PC-9 (cell line): ENCODE measurements around the gene WDR7.

ENCODE experiments used
- CTCF ChIP-seq: fragments of 200-600 bp; sonication (generic); conservative IDR thresholded peaks from 2 replicates; pipeline ENCODE4 v1.6.1; 2017; ENCODE audit warnings: mixed run types, antibody characterized with exemption, mild to moderate bottlenecking, moderate library complexity
- EZH2 ChIP-seq: fragments of 200-600 bp; sonication (generic); IDR thresholded peaks from 2 replicates; pipeline ENCODE4 v1.8.0; 2017; ENCODE audit warnings: antibody characterized with exemption, low read depth

- TF ChIP-seq CTCF (no peak), EZH2 (no peak)
These were observed 240.0 kb downstream of the WDR7 start for GRCh38 chr18:56891116-56891515.
